Epithelial cell of esophagus (primary cell): ENCODE data around the gene CYP2A7.
"Not testable (repeated sequence)": the region's sequence is repeated elsewhere in the genome, so short reads cannot be mapped to it uniquely, and the experiment has no call there.

ENCODE experiments used
- DNase-seq: peaks from one replicate; pipeline ENCODE4 v3.0.0; 2010; ENCODE audit warnings: low read depth
- H3K4me3 ChIP-seq: 2 replicates; pipeline ENCODE4 v1.5.1; 2011; ENCODE audit warnings: mild to moderate bottlenecking, low read length, control low read depth
- TF ChIP-seq, protein P1 (sequence below): IDR thresholded peaks from 2 replicates; pipeline ENCODE4 v1.5.1; 2011; ENCODE audit warnings: low read depth, mild to moderate bottlenecking, low read length, control low read depth, inconsistent platforms; ENCODE audit not compliant: insufficient read depth; ENCODE audit errors: missing control alignments

The CYP2A7 gene

DNA sequence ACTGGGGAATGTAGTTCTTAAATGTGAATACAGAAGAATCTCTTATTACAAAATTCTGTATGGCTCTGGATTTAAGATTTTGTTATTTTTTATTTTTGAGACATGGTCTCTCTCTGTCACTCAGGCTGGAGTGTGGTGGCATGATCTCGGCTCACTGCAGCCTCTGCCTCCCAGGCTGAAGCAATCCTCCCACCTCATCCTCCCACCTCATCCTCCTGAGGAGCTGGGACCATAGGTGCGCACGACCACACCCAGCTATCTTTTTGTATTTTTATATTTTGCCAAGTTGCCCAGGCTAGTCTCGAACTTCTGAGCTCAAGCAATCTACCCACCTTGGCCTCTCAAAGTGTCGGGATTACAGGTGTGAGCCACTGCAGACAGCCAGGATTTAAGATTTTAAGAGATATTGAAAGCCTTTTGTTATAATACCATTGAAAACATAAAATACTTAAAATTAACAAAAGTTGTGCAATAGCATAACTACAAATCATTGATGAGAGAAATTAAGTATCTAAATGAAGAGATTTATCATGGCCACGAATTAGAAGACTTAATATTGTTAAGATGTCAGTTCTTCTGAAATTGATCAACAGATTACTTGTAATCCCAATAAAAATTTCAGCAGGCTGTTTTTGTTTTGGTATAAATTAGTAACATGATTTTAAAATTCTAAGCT lies 45.1 kb downstream of the CYP2A7 start:
- no peak overlapping the region for H3K4me3 ChIP-seq
- no peak for DNase-seq
- TF ChIP-seq, protein P1, sequence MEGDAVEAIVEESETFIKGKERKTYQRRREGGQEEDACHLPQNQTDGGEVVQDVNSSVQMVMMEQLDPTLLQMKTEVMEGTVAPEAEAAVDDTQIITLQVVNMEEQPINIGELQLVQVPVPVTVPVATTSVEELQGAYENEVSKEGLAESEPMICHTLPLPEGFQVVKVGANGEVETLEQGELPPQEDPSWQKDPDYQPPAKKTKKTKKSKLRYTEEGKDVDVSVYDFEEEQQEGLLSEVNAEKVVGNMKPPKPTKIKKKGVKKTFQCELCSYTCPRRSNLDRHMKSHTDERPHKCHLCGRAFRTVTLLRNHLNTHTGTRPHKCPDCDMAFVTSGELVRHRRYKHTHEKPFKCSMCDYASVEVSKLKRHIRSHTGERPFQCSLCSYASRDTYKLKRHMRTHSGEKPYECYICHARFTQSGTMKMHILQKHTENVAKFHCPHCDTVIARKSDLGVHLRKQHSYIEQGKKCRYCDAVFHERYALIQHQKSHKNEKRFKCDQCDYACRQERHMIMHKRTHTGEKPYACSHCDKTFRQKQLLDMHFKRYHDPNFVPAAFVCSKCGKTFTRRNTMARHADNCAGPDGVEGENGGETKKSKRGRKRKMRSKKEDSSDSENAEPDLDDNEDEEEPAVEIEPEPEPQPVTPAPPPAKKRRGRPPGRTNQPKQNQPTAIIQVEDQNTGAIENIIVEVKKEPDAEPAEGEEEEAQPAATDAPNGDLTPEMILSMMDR = no peak

DNA sequence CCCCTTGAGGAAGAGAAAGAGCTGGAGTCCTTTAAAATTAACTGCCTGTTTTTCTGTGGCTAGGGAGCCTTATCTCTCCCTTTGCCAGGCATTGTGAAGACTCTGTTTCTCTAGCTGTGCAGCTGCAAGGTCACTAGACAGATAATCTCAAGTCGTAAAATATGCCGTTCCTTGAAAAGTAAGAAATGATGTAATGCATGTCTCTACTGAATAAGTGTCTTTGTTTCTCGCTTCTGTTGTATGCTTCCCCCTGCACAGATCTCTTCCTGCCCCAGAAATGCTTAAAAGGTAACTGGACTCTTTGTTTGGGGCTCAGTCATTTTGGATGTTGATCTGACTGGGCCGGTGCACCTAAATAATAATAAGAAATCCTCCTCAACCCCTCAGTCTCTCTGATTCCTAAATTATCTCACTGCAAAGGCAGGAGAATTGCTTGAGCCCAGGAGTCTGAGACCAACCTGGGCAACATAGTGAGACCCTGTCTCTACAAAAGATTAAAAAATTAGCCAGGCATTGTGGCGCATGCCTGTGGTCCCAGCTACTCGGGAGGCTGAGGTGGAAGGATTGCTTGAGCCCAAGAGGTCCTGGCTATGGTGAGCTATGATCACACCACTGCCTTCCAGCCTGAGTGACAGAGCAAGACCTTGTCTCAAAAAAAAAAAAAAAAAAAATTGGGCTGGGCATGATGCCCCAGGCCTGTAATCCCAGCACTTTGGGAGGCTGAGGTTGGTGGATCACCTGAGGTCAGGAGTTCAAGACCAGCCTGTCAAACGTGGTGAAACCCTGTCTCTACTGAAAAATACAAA lies 48.1 kb downstream of the CYP2A7 start:
- not testable (repeated sequence) for DNase-seq

DNA sequence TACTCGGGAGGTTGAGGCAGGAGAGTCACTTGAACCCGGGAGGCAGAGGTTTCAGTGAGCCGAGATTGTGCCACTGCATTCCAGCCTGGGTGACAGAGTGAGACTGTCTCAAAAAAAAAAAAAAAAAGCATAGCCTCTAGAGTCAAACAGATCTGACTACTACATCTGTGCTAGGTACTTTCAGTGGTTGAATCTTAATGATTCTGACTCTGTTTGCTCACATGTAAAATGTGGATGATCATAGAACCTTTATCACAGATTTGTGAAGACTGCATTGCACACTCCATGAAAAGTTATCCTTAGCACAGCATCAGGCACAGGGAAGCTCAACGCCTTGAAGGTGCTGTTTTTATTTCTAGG lies 49.6 kb downstream of the CYP2A7 start:
- H3K4me3 ChIP-seq, DNase-seq: not testable (repeated sequence)

More for the DNA sequence above, 48.1 kb downstream of the CYP2A7 start:
- H3K4me3 ChIP-seq = not testable (repeated sequence)

DNA sequence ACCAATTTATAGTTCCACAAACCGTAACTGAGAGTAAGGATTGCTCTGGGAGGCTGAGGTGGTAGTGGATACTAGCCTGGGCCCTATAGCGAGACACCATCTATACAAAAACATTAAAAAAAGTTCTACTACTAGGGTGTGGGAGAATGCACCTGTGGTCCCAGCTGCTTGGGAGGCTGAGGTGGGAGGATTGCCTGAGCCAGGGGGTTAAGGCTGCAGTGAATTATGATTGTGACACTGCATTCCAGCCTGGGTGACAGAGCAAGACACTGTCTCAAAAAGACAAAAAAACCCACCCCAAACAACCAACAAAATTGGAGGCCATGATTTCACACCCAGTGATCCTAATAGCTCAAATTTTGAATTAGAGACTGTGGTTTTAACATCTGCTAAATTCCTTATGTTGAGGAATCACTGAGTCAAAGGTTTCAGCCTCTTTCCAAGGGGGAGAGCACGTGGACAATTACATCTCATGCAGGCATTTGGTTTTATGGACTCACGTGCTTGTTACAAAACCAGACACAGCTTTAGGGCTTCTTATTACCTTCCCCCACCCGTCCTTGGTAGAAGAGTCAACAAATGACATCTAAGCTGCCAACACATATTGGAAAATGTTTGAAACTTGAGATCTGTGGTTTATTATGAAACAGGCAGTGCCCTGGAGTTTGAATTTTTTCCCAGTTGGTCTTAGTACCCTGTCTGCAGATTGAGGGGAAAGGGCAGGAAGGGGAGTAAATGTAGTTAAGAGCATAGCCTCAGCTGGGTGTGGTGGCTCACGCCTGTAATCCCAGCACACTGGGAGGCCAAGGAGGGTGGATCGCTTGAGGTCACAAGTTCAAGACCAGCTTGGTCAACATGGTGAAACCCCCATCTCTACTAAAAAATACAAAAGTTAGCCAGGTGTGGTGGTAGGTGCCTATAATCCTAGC lies 50.3 kb downstream of the CYP2A7 start:
- H3K4me3 ChIP-seq = no peak overlapping the region
- TF ChIP-seq, protein P1 = no peak
- peak; percentile 88 for DNase-seq

DNA sequence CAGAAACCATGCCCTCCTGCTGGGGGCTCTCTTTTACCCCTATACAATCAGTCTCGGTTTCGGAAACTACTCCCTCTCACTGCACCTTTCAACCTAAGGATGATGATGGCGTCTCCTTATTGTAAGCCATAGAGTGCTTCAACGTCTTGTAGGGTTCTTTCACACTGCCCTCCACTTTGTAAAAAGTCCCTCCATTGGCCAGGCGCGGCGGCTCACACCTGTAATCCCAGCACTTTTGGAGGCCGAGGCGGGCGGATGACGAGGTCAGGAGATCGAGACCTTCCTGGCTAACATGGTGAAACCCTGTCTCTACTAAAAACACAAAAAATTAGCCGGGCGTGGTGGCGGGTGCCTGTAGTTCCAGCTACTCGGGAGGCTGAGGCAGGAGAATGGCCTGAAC lies 51.3 kb downstream of the CYP2A7 start:
- H3K4me3 ChIP-seq, DNase-seq: not testable (repeated sequence)

DNA sequence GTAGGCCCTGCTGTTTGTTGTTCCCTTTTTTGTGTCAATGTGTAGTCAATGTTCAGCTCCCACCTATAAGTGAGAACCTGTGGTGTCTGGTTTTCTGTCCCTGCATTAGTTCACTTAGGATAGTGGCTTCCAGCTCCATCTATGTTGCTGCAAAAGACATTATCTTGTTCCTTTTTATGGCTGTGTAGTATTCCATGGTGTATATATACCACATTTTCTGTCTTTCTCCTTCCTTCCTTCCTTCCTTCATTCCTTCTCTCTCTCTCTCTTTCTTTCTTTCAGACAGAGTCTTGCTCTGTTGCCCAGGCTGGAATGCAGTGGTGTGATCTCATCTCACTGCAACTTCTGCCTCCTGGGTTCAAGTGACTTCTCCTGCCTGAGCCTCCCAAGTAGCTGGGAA lies 52.8 kb downstream of the CYP2A7 start:
- no peak for DNase-seq
- H3K4me3 ChIP-seq = no peak overlapping the region
- TF ChIP-seq, protein P1 = no peak

DNA sequence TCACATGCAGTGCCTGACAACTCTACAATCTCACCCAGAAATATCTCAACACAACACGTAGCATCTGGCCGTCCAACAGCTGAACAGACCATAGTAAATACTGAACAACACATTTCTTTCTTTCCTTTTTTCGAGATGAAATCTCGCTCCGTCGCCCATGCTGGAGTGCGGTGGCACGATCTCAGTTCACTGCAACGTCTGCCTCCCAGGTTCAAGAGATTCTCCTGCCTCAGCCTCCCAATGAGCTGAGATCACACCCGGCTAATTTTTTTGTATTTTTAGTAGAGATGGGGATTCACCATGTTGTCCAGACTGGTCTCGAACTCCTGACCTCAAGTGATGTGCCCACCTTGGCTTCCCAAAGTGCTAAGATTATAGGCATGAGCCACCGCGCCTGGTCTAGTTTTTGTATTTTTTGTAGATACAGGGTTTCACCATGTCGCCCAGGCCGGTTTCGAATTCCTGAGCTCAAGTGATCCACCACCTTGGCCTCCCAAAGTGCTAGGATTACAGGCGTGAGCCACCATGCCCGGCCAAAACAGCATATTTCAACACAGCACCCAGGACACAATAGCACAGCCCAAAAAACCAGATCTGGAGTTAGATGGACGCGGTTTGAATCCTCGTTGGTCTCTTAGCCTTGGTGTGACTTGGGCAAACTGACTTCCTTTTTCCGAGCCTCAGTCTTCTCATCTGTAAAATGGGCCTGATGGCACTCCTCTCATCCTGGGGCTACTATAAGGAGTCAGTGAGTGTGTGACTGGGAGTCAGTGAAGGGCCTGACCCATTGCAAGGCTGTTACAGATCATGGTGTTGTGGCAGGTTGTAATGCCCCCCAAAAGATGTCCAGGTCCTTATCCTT lies 54.4 kb downstream of the CYP2A7 start:
- DNase-seq = no peak
- TF ChIP-seq, protein P1 = no peak

DNA sequence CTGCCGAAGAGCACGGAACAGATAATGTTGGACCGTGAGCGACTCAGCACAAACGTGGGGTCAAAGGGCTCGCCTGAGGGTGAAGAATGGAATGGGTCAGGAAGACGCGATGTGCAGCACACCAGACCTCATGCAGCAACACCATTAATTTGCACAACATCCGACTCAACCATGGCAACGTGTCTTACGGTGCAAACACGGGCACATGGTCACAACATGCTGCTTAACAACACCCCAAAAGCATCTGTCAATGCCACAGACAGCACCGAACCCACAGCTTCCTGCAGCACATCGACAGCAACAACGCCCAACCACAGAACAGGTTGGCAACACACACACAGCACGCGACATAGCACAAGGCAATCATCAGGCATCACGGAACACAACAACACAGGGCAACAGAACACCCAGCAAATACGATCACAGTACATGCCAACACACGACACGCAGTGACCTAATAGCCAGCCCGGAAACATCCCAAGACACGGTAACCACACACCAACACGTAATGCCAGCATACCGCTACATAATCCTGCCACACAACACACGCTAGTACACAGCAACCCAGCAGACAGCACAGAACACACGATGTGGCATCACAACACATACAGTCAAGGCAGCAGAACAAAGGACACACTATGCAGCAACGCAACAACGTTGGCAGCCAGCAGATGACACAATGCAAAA lies 55.2 kb downstream of the CYP2A7 start:
- H3K4me3 ChIP-seq, DNase-seq: not testable (repeated sequence)

More for the DNA sequence above, 54.4 kb downstream of the CYP2A7 start:
- no peak overlapping the region for H3K4me3 ChIP-seq

DNA sequence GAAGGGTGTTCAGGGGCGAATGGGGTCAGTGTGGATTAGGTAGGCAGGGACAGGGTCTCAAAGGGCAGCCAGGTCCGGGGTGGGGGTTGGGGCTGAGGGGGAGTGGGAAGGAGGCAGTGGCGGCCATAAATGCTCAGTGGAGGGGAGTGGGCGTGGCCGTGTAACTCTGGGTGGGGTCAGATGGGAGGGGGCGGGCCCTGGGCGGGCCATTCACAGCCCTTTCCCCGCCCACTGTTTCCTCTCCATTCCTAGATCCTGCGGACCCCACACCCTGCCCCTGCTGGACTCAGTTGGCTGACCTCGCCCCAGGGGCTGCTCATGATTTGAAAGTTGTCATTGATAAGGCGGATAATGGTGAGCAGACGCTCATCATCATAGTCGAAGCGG lies 55.7 kb downstream of the CYP2A7 start:
- not testable (repeated sequence) for DNase-seq, H3K4me3 ChIP-seq

DNA sequence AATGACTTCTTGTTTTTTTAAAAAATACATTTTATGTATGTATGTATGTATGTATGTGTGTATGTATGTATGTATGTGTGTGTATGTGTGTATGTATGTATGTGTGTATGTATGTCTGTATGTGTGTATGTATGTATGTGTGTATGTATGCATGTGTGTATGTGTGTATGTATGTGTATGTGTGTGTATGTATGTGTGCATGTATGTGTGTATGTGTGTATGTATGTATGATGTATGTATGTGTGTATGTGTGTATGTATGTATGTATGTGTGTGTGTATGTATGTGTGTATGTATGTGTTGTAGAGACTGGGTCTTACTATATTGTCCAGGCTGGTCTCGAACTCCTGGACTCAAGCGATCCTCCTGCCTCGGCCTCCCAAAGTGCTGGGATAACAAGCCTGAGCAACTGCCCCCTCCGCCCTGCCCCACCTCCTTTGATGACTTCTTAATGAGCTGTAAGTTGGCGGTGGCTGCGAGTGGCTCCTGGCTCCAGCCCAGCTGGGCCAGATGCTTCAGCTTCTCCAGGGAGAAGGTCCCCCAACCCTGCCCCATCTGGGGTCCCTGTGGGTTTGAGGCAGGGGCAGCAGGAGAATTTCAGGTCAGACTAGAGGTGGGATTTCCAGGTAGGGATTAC lies 56.5 kb downstream of the CYP2A7 start:
- H3K4me3 ChIP-seq, DNase-seq: not testable (repeated sequence)
